Stomach (tissue), 9 donors: ENCODE data around the gene FOSB. TPM values are rescaled to one million over a fixed set of nuclear protein-coding genes. Genes with fewer than 3 reads are reported as not detected.

Source experiments
- DNase-seq, 2 donors: peaks; one replicate each; pipeline versions ENCODE4 v3.0.0 to v3.0.0-alpha.2; 2013 to 2019
- H3K27ac ChIP-seq, 5 donors: fragments of 200-600 bp in 4 of 5; sonication (generic) in 4 of 5; one replicate each; pipeline ENCODE4 v1.5.1; 2013 to 2019; ENCODE audit warnings: mild to moderate bottlenecking in 1 of 5, moderate library complexity in 1 of 5
- H3K27me3 ChIP-seq, 3 donors: fragments of 200-600 bp; sonication (generic); one replicate each; pipeline ENCODE4 v1.5.1; 2017 to 2019; ENCODE audit warnings: mixed run types in 1 of 3
- H3K36me3 ChIP-seq, 4 donors: fragments of 200-600 bp; sonication (generic); 1 replicate in 3 of 4; 2 replicates in 1 of 4; pipeline ENCODE4 v1.5.1; 2016 to 2019
- H3K4me1 ChIP-seq, 4 donors: fragments of 200-600 bp; sonication (generic); one replicate each; pipeline ENCODE4 v1.5.1; 2016 to 2019
- H3K4me3 ChIP-seq, 4 donors: fragments of 200-600 bp; sonication (generic) in 3 of 4; one replicate each; pipeline ENCODE4 v1.5.1; 2016 to 2019; ENCODE audit warnings: mild to moderate bottlenecking in 1 of 4
- H3K9me3 ChIP-seq, 4 donors: fragments of 200-600 bp; sonication (generic); one replicate each; pipeline ENCODE4 v1.5.1; 2016 to 2019
- EP300 ChIP-seq: sonication (generic); formaldehyde crosslinking; IDR thresholded peaks from one replicate; pipeline ENCODE4 v1.6.1; 2017; ENCODE audit warnings: antibody characterized with exemption
- POLR2A ChIP-seq, 4 donors: fragments of 450-650 bp; IDR thresholded peaks; one replicate each; pipeline ENCODE4 v1.6.1; 2016; ENCODE audit warnings: antibody characterized with exemption in 4 of 4, control low read depth in 2 of 4, mild to moderate bottlenecking in 1 of 4, moderate library complexity in 1 of 4
- POLR2AphosphoS5 ChIP-seq, 3 donors: sonication (generic); formaldehyde crosslinking; IDR thresholded peaks; one replicate each; pipeline ENCODE4 v1.6.1; 2016; ENCODE audit warnings: antibody characterized with exemption in 3 of 3
- WGBS, 5 donors: extraction: QIAGEN DNeasy Blood & Tissue Kit in 3 of 5; methylation state at CpG; one replicate each; pipeline versions ENCODE4 v1.1.5 to v1.1.7; 2013 to 2018; 5-methylcytosine and 5-hydroxymethylcytosine counted together
- intact Hi-C: fragments of 100-400 bp; cut with DNase I; formaldehyde crosslinking; loops from one replicate; pipeline ENCODE4 v1.15.1; 2023; ENCODE audit warnings: low total_unique reads
- polyA plus RNA-seq, 3 donors: library from polyadenylated mRNA; stranded (reverse); fragments of 200-250 nt; gene quantifications; one replicate each; pipeline ENCODE4 v1.2.3, GENCODE V29; 2013
- small RNA-seq, 4 donors: library from RNA; depleted of rRNA; stranded (forward); fragments of <200 nt; gene quantifications; one replicate each; pipeline ENCODE3, GENCODE V24; 2016
- total RNA-seq, 5 donors: library from RNA; depleted of rRNA; stranded (reverse); fragments of >200 nt; gene quantifications; one replicate each; pipeline versions ENCODE4 v1.1.0 to v1.2.3, GENCODE V29; 2014 to 2016
- TF ChIP-seq, protein P1 (sequence below), 7 experiments: fragments of 450-650 bp in 4 of 7; fragments of 200-600 bp in 3 of 7; sonication (generic) in 3 of 7; IDR thresholded peaks; one replicate each; pipeline ENCODE4 v1.5.1; 2016 to 2019; ENCODE audit warnings: antibody characterized with exemption in 7 of 7, control low read depth in 2 of 7, mild to moderate bottlenecking in 1 of 7
- donor health status: healthy with polysubstance abuse.
- donor health status: Bipolar disorder and iron deficiency.
- donor health status: healthy.

FOSB gene
- total and polyA plus RNA-seq, 8 donors: 1.2 to 76.8 (median 9.0) TPM

GRCh38 chr19:45523642-45524256, 56.0 kb downstream of the FOSB start:
- H3K36me3 ChIP-seq: peaks cover 67 to 90% (median 85%) of the 10 kb centered on the region in 4 donors

DNA sequence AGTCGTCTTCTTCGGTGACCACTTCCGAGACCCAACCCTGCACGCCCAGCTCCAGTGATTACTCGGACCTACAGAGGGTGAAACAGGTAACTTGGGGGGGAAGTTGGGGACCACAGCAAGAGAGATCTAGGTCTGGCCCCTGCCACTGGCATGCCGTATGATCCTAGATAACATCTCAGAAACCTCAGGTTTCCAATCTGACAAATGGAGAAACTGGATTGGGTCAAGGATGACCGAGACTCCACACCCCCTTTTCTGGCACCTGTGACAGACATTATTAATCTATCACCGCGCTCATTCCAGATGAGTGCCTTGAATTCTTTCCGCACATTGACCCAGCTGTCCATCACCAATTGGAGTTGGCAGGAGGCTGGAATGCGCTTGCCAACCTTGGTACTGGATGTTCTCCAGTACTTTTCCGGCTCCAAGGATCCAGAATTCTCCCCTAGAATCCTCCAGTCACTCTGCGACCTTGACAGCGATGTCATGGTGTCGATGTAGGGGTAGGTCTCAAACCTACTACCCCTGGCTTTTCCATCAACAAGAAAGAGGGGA, 56.9 kb downstream of the FOSB start:
- WGBS, 5 donors: 82 to 89% (median 86%) methylated on average over 14 to 15 of the region's 15 CpGs

More at GRCh38 chr19:45523642-45524256, 56.0 kb downstream of the FOSB start:
- TF ChIP-seq EP300 (no peak), POLR2AphosphoS5 (IDR thresholded peaks at IDR 0.05) (peak in 1 of 3 donors; percentile 57), POLR2A (IDR thresholded peaks at IDR 0.05) (no peak)
- TF ChIP-seq, protein P1, sequence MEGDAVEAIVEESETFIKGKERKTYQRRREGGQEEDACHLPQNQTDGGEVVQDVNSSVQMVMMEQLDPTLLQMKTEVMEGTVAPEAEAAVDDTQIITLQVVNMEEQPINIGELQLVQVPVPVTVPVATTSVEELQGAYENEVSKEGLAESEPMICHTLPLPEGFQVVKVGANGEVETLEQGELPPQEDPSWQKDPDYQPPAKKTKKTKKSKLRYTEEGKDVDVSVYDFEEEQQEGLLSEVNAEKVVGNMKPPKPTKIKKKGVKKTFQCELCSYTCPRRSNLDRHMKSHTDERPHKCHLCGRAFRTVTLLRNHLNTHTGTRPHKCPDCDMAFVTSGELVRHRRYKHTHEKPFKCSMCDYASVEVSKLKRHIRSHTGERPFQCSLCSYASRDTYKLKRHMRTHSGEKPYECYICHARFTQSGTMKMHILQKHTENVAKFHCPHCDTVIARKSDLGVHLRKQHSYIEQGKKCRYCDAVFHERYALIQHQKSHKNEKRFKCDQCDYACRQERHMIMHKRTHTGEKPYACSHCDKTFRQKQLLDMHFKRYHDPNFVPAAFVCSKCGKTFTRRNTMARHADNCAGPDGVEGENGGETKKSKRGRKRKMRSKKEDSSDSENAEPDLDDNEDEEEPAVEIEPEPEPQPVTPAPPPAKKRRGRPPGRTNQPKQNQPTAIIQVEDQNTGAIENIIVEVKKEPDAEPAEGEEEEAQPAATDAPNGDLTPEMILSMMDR (IDR thresholded peaks at IDR 0.05): peak in 6 of 7 experiments; percentile 68 to 96 (median 88)
- no peaks in the 10 kb centered on the region for H3K9me3 ChIP-seq
- peak; percentile 80 to 96 for DNase-seq
- peaks cover 0 to under 1% (median 0%) of the 10 kb centered on the region in 3 donors for H3K27me3 ChIP-seq
- H3K4me1 ChIP-seq: peaks cover 15 to 93% (median 51%) of the 10 kb centered on the region in 4 donors
- intact Hi-C loops: loop anchor here (10.0 kb wide), 1 partner anchor 121 kb away; no protein-coding TSS in a partner anchor
- H3K4me3 ChIP-seq: no peak overlapping the region
- peak overlapping the region in 2 of 5 donors; percentile 66 to 67 for H3K27ac ChIP-seq
- 61 to 68% (median 66%) methylated on average over 7 to 9 of the region's 9 CpGs for WGBS, 5 donors

More for the DNA sequence above, 56.9 kb downstream of the FOSB start:
- Histone ChIP-seq H3K4me1 (peaks cover 18 to 95% (median 54%) of the 10 kb centered on the region in 4 donors), H3K9me3 (no peaks in the 10 kb centered on the region), H3K4me3 (no peak overlapping the region), H3K27ac (peak overlapping the region in 2 of 5 donors; percentile 20 to 66), H3K36me3 (peaks cover 59 to 81% (median 76%) of the 10 kb centered on the region in 4 donors), H3K27me3 (peaks cover 0 to 8% (median 6%) of the 10 kb centered on the region in 3 donors)
- TF ChIP-seq EP300 (no peak), POLR2AphosphoS5 (IDR thresholded peaks at IDR 0.05) (no peak), POLR2A (IDR thresholded peaks at IDR 0.05) (no peak)
- TF ChIP-seq, protein P1 (IDR thresholded peaks at IDR 0.05): no peak
- intact Hi-C loops: loop anchor here (10.0 kb wide), 1 partner anchor 120 kb away; no protein-coding TSS in a partner anchor
- no peak for DNase-seq

Small RNA genes within 50 kb of the gene (small RNA-seq; reads per million reads assigned to genes)
- 0 reads per million in 4 donors for gene MIR6088

Other genes starting within 250 kb of the FOSB start
- 10 to 100 TPM in 1 of 5 donors, 1 to 10 TPM in 1, under 1 TPM in 2, not detected in 1; 0.72 to 20.6 (median 1.0) TPM for gene EXOC3L2, start 222.6 kb upstream of the FOSB start, total RNA-seq
- 1 to 10 TPM; 1.1 to 2.9 (median 1.9) TPM for gene EXOC3L2, start 222.6 kb upstream of the FOSB start, polyA plus RNA-seq
- 100 to 1,000 TPM in 1 of 5 donors, 10 to 100 TPM in 3, 1 to 10 TPM in 1; 8.8 to 120 (median 21.8) TPM for gene MARK4, start 216.7 kb upstream of the FOSB start, total RNA-seq
- 10 to 100 TPM; 12.6 to 16.2 (median 14.6) TPM for gene MARK4, start 216.7 kb upstream of the FOSB start, polyA plus RNA-seq
- 10 to 100 TPM in 1 of 5 donors, 1 to 10 TPM in 2, not detected in 2; 4.1 to 10.8 (median 6.2) TPM for gene CKM, start 145.1 kb upstream of the FOSB start, total RNA-seq
- gene CKM, start 145.1 kb upstream of the FOSB start, polyA plus RNA-seq: 10 to 100 TPM; 10.9 to 58.5 (median 11.3) TPM
- gene KLC3, start 127.2 kb upstream of the FOSB start, total RNA-seq: under 1 TPM in 1 of 5 donors, not detected in 4; 0.92 TPM
- gene KLC3, start 127.2 kb upstream of the FOSB start, polyA plus RNA-seq: 1 to 10 TPM in 2 of 3 donors, under 1 TPM in 1; 0.61 to 7.0 (median 1.1) TPM
- gene ERCC2, start 97.4 kb upstream of the FOSB start, total RNA-seq: 10 to 100 TPM in 3 of 5 donors, 1 to 10 TPM in 2; 5.3 to 77.3 (median 12.0) TPM
- 10 to 100 TPM in 1 of 3 donors, 1 to 10 TPM in 2; 6.2 to 10.5 (median 6.9) TPM for gene ERCC2, start 97.4 kb upstream of the FOSB start, polyA plus RNA-seq
- gene PPP1R13L, start 62.9 kb upstream of the FOSB start, total RNA-seq: 10 to 100 TPM in 3 of 5 donors, 1 to 10 TPM in 2; 2.4 to 44.9 (median 28.0) TPM
- 100 to 1,000 TPM in 1 of 3 donors, 10 to 100 TPM in 1, 1 to 10 TPM in 1; 9.2 to 120 (median 11.8) TPM for gene PPP1R13L, start 62.9 kb upstream of the FOSB start, polyA plus RNA-seq
- 1 to 10 TPM in 2 of 5 donors, under 1 TPM in 1, not detected in 2; 0.55 to 5.9 (median 2.2) TPM for gene POLR1G, start 61.4 kb upstream of the FOSB start, total RNA-seq
- 1 to 10 TPM; 1.8 to 7.2 (median 3.4) TPM for gene POLR1G, start 61.4 kb upstream of the FOSB start, polyA plus RNA-seq
- 10 to 100 TPM in 4 of 5 donors, 1 to 10 TPM in 1; 7.8 to 79.3 (median 36.9) TPM for gene ERCC1, start 44.1 kb upstream of the FOSB start, total RNA-seq
- 10 to 100 TPM; 53.9 to 66.9 (median 54.6) TPM for gene ERCC1, start 44.1 kb upstream of the FOSB start, polyA plus RNA-seq
- 10 to 100 TPM in 2 of 5 donors, 1 to 10 TPM in 2, not detected in 1; 2.0 to 37.3 (median 10.6) TPM for gene RTN2, start 29.1 kb downstream of the FOSB start, total RNA-seq
- gene RTN2, start 29.1 kb downstream of the FOSB start, polyA plus RNA-seq: 1 to 10 TPM; 4.7 to 9.3 (median 7.9) TPM
- gene PPM1N, start 30.4 kb downstream of the FOSB start, total RNA-seq: 1 to 10 TPM in 1 of 5 donors, under 1 TPM in 1, not detected in 3; 0.92 to 1.6 TPM
- 1 to 10 TPM; 1.9 to 5.2 (median 4.9) TPM for gene PPM1N, start 30.4 kb downstream of the FOSB start, polyA plus RNA-seq
- 100 to 1,000 TPM in 3 of 5 donors, 10 to 100 TPM in 2; 48.4 to 280 (median 119) TPM for gene VASP, start 39.5 kb downstream of the FOSB start, total RNA-seq
- gene VASP, start 39.5 kb downstream of the FOSB start, polyA plus RNA-seq: 100 to 1,000 TPM in 1 of 3 donors, 10 to 100 TPM in 2; 62.8 to 149 (median 76.0) TPM
- gene OPA3, start 116.8 kb downstream of the FOSB start, total RNA-seq: 10 to 100 TPM in 1 of 5 donors, 1 to 10 TPM in 3, under 1 TPM in 1; under 0.01 to 27.5 (median 3.7) TPM
- 1 to 10 TPM; 2.9 to 5.5 (median 4.9) TPM for gene OPA3, start 116.8 kb downstream of the FOSB start, polyA plus RNA-seq
- 1 to 10 TPM; 1.3 to 5.8 (median 2.0) TPM for gene GPR4, start 134.2 kb downstream of the FOSB start, total RNA-seq
- gene GPR4, start 134.2 kb downstream of the FOSB start, polyA plus RNA-seq: 1 to 10 TPM in 2 of 3 donors, under 1 TPM in 1; 0.60 to 3.2 (median 2.9) TPM
- gene EML2, start 171.4 kb downstream of the FOSB start, total RNA-seq: 100 to 1,000 TPM in 2 of 5 donors, 10 to 100 TPM in 3; 17.8 to 387 (median 33.8) TPM
- 10 to 100 TPM; 28.6 to 53.0 (median 31.8) TPM for gene EML2, start 171.4 kb downstream of the FOSB start, polyA plus RNA-seq
- gene GIPR, start 200.2 kb downstream of the FOSB start, total RNA-seq: 10 to 100 TPM in 3 of 5 donors, 1 to 10 TPM in 2; 5.1 to 44.9 (median 11.9) TPM
- 1 to 10 TPM; 1.9 to 2.4 (median 2.1) TPM for gene GIPR, start 200.2 kb downstream of the FOSB start, polyA plus RNA-seq
- gene SNRPD2, start 224.0 kb downstream of the FOSB start, total RNA-seq: 100 to 1,000 TPM in 3 of 5 donors, 10 to 100 TPM in 2; 79.9 to 217 (median 127) TPM
- 100 to 1,000 TPM; 378 to 511 (median 467) TPM for gene SNRPD2, start 224.0 kb downstream of the FOSB start, polyA plus RNA-seq
- 10 to 100 TPM in 2 of 5 donors, 1 to 10 TPM in 3; 5.8 to 33.6 (median 7.6) TPM for gene QPCTL, start 224.7 kb downstream of the FOSB start, total RNA-seq
- gene QPCTL, start 224.7 kb downstream of the FOSB start, polyA plus RNA-seq: 1 to 10 TPM; 1.7 to 7.0 (median 4.2) TPM